GM13976 (cell line): ENCODE results near the gene NDUFB2.

ENCODE experiments used
- DNase-seq: peaks from one replicate; pipeline ENCODE4 v3.0.0; 2012; ENCODE audit warnings: low spot score
- in situ Hi-C: fragments of 300-500 bp; cut with MboI; formaldehyde crosslinking; loops from one replicate; pipeline ENCODE4 v1.12.0; 2022; ENCODE audit warnings: low sequenced_read_pairs, mixed read lengths, inconsistent platforms; ENCODE audit not compliant: unreplicated experiment
- TF ChIP-seq, protein P1 (sequence below): IDR thresholded peaks from 2 replicates; pipeline ENCODE4 v1.5.1; 2012; ENCODE audit warnings: borderline replicate concordance, mild to moderate bottlenecking; ENCODE audit not compliant: insufficient read depth; ENCODE audit errors: extremely low read depth, missing control alignments, control extremely low read depth

The NDUFB2 gene

DNA sequence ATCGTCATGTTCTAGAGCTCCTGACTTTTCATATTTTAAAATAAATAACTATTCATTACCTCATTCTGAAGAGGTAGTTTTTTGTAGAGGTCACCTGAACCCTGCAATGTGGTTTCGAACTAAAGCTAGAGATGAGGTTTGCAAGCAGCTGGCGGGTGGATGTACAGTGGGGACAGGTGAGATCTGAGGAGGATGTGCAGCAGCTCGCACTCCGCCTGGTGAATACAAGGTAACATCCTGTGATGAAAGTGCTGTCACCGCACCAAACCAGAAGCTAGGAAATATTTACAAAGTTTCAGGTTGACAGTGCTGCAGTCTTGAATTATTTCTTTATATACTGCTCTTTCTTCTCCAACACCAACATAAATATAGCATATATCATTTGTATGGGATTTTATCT, 26.5 kb downstream of the NDUFB2 start:
- in situ Hi-C loops, result no loop called here

DNA sequence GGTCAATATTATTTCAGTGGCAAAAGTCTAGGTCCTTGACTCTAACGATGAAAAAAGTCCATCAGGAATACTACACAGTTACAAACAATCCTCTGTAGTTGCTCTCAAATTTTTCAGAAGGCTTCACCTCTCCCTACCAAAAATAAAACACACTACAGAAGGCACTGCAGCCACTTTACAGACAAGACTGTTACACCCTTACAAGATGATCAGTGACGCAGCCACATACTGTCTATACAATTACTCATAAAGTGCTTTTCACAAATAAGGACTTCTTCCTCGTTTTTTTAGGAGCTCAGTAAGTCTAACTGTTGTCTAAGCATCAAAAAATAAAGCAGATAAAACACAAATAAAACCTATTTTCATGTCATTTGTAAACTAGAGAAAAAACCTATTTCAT, 27.1 kb downstream of the NDUFB2 start:
- in situ Hi-C loops, result no loop called here
- TF ChIP-seq, protein P1, sequence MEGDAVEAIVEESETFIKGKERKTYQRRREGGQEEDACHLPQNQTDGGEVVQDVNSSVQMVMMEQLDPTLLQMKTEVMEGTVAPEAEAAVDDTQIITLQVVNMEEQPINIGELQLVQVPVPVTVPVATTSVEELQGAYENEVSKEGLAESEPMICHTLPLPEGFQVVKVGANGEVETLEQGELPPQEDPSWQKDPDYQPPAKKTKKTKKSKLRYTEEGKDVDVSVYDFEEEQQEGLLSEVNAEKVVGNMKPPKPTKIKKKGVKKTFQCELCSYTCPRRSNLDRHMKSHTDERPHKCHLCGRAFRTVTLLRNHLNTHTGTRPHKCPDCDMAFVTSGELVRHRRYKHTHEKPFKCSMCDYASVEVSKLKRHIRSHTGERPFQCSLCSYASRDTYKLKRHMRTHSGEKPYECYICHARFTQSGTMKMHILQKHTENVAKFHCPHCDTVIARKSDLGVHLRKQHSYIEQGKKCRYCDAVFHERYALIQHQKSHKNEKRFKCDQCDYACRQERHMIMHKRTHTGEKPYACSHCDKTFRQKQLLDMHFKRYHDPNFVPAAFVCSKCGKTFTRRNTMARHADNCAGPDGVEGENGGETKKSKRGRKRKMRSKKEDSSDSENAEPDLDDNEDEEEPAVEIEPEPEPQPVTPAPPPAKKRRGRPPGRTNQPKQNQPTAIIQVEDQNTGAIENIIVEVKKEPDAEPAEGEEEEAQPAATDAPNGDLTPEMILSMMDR, result no peak
- no peak for DNase-seq

More for the DNA sequence above, 26.5 kb downstream of the NDUFB2 start:
- no peak for DNase-seq
- TF ChIP-seq, protein P1, result no peak

DNA sequence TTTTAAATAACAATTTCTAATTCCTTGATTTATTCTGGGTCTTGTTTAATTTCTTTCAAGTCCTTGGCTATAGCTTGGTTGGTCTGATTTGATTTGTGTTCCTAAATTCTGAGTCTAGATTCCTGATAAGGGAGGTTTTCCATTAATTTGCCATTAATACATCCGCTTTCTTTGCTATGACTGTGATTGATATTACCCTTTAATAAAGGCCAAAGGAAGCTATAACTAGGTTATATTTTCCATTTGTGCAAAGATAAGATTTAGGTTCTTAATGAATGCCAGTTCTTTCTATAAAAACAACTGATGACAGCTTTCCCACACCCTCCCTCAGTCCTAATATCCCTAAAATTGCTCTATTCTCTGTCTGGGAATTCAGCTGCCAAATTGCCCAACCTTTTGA, 28.2 kb downstream of the NDUFB2 start:
- no peak for DNase-seq
- TF ChIP-seq, protein P1, result no peak
- in situ Hi-C loops, result no loop called here

DNA sequence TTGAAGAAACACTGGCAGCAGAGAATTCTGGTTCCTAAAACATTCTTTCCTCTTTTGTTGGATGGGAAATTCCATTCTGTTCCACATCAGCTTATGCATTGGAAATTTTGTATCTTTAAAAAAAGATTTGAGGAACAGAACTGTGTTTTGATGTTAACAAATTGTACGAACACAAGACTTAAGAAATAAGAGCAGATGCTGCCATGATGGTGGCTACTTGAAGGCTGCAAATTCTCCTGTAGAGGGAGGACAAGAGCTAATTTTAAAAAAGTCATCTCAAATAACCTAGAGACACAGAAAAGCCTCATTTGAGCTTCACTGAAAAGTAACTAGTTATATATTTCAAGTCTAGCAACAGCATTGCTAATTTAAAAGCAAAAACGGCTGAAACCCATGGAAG, 29.8 kb downstream of the NDUFB2 start:
- DNase-seq, result peak; percentile 28
- TF ChIP-seq, protein P1, result peak; percentile 18
- in situ Hi-C loops, result no loop called here

DNA sequence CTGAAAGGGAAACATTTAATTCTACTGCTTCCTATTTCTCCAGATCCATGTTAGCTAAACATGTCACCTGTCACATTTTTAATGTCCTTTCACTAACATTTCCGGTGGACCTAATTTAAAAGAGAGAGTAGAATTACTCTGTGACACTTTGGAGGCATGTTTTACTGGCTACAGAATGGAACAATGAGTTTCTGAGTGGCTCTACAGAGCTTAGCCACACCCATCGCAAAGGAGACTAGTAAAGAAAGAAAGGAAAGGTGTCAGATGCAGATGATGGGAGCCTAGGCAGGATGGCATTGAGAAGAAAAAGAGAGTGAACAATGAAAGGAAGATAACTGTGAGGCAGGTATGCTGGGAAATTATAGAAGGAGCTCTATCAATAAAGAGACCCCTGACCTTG, 35.9 kb downstream of the NDUFB2 start:
- DNase-seq, result no peak
- TF ChIP-seq, protein P1, result no peak
- in situ Hi-C loops, result no loop called here

DNA sequence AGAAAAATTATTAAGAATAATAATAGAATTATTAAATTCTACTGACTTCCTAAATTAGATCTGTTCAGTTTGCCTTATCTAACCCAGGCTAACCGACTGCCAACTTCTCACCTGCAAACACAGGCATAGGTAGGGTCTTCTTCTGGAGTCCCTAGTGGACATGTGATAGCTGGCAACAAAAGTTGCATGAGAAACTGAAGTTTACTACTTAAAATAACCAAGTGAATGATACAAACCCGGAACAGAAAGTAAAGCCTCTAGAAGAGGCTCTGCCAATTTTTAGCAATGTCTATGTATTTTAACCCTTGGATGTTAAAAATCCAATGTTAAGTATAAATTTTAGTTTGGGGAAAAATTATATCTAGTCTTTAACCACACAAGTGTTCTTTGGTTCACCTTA, 37.6 kb downstream of the NDUFB2 start:
- no peak for DNase-seq
- TF ChIP-seq, protein P1, result no peak
- in situ Hi-C loops, result no loop called here

DNA sequence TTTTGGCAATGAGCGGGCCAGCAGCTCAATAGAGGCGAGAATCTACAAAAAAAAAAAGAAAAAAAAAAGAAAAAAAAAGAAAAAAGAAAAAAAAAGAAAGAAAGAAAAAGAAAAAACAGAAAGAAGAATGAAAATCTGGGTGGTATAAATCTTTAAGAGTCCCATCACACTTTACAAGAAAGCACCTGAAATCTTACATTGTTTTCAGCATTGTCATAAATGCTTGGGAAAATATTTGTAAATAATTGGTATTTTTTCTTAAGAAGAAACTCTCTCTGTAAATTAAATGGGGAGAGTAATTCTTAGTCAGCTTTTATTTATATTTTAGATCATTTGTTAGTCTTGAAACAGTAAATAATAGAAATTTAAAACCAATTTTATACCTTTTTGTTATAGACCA, 38.2 kb downstream of the NDUFB2 start:
- in situ Hi-C loops, result no loop called here
- no peak for DNase-seq
- TF ChIP-seq, protein P1, result no peak
